Panc1 (cell line): ENCODE results near the gene SPINT1. TPM values are rescaled to one million over a fixed set of nuclear protein-coding genes. Genes with fewer than 3 reads are reported as not detected.

ENCODE experiments used
- ATAC-seq: fragments of 200-7000 bp; cut with Tn5 transposase; 2 replicates; pipeline ENCODE4 v1.9.1; 2020; ENCODE audit warnings: mild to moderate bottlenecking, moderate library complexity
- BruUV-seq: library from RNA; stranded (reverse); fragments of 400-500 nt; replicated peaks from 2 replicates; lab custom pipeline; 2021; lab: Mats Ljungman, UMichigan
- CTCF ChIA-PET: fragments of 300-600 bp; sonication (Branson Sonifier 250); formaldehyde crosslinking; loops from one replicate; lab custom pipeline; 2022; ENCODE audit warnings: antibody characterized with exemption; lab: Charles Lee
- POLR2A ChIA-PET: fragments of 300-600 bp; sonication (Branson Sonifier 250); formaldehyde crosslinking; loops from one replicate; lab custom pipeline; 2022; ENCODE audit warnings: antibody characterized with exemption; lab: Charles Lee
- DNase-seq: peaks from one replicate; pipeline ENCODE4 v3.0.0-alpha.2; 2010; ENCODE audit warnings: low read depth, low spot score
- H3K27ac ChIP-seq: 2 replicates; pipeline ENCODE4 v1.5.1; 2011; ENCODE audit warnings: mild to moderate bottlenecking, low read length, inconsistent platforms
- H3K27me3 ChIP-seq: fragments of 200-500 bp; sonication (Bioruptor generic); 2 replicates; pipeline ENCODE4 v1.6.0; 2014; ENCODE audit warnings: low read length, inconsistent platforms; ENCODE audit not compliant: control insufficient read depth, insufficient read depth
- H3K36me3 ChIP-seq: fragments of 200-500 bp; sonication (Bioruptor generic); 2 replicates; pipeline ENCODE4 v1.5.1; 2014; ENCODE audit warnings: inconsistent platforms, mild to moderate bottlenecking, low read length, moderate library complexity; ENCODE audit not compliant: control insufficient read depth, insufficient read depth
- H3K4me1 ChIP-seq: 2 replicates; pipeline ENCODE4 v1.5.1; 2011; ENCODE audit warnings: inconsistent platforms, mild to moderate bottlenecking, low read length, moderate library complexity; ENCODE audit not compliant: control insufficient read depth, insufficient read depth
- H3K4me3 ChIP-seq, 2 experiments: 2 replicates each; pipeline ENCODE4 v1.5.1; 2011 to 2012; ENCODE audit warnings: low read depth in 2 of 2, low read length in 2 of 2, mild to moderate bottlenecking in 2 of 2, inconsistent platforms in 1 of 2, moderate library complexity in 1 of 2
- H3K9me3 ChIP-seq: fragments of 200-500 bp; sonication (Bioruptor generic); 2 replicates; pipeline ENCODE4 v1.5.1; 2014; ENCODE audit warnings: low read depth, mild to moderate bottlenecking, inconsistent platforms, low read length, moderate library complexity; ENCODE audit not compliant: control insufficient read depth, insufficient read depth
- REST ChIP-seq, 2 experiments: IDR thresholded peaks; 2 replicates each; pipeline ENCODE4 v1.6.1; 2011 to 2012; ENCODE audit warnings: low read depth in 2 of 2, control low read depth in 1 of 2, low read length in 1 of 2, mild to moderate bottlenecking in 1 of 2, moderate library complexity in 1 of 2; ENCODE audit not compliant: insufficient read depth in 1 of 2
- in situ Hi-C: cut with HindIII; loops from 2 replicates; pipeline ENCODE4 v1.10.0; 2016; ENCODE audit warnings: low sequenced_read_pairs, low pct_unique_long_range_greater_than_20kb
- intact Hi-C: fragments of 100-400 bp; cut with micrococcal nuclease; formaldehyde crosslinking; loops from one replicate; pipeline ENCODE4 v1.10.0; 2022; ENCODE audit not compliant: unreplicated experiment
- total RNA-seq: library from RNA; stranded (reverse); gene quantifications from one replicate; pipeline ENCODE4 v1.2.1, GENCODE V29; 2021; ENCODE audit not compliant: unreplicated experiment

SPINT1 gene
- total RNA-seq, 1 experiment from 2014 or later: 32.7 TPM

GRCh38 chr15:40906991-40907802 lies 63.3 kb downstream of the SPINT1 start:
- H3K4me1 ChIP-seq: peaks cover 24% of the 10 kb centered on the region
- intact Hi-C loops (no loop called here), in situ Hi-C loops (no loop called here)
- no TSS peak for BruUV-seq
- DNase-seq: no peak
- CTCF ChIA-PET: interaction anchor here (0.5 to 1.2 kb wide), 4 partner anchors 26 to 400 kb away, joined by 3 to 6 read pairs (median 4); no protein-coding TSS in a partner anchor
- H3K27me3 ChIP-seq: no peaks in the 10 kb centered on the region
- H3K27ac ChIP-seq: peak overlapping the region; percentile 83
- no peak for TF ChIP-seq REST (IDR thresholded peaks at IDR 0.05; ENCODE audit: insufficient read depth in 1 of 2, low read depth in 2 of 2, low read length in 1 of 2)
- ATAC-seq: no peak
- H3K9me3 ChIP-seq: no peaks in the 10 kb centered on the region
- H3K36me3 ChIP-seq: no peaks in the 10 kb centered on the region
- POLR2A ChIA-PET: interaction anchor here (0.5 kb wide), 1 partner anchor 9 kb away, joined by 3 read pairs; no protein-coding TSS in a partner anchor
- H3K4me3 ChIP-seq: peak overlapping the region; percentile 41 to 63

Other genes starting within 250 kb of the SPINT1 start
- gene KNL1, start 249.8 kb upstream of the SPINT1 start, total RNA-seq: 28.9 TPM
- gene RAD51, start 148.9 kb upstream of the SPINT1 start, total RNA-seq: 30.3 TPM
- gene RMDN3, start 88.8 kb upstream of the SPINT1 start, total RNA-seq: 33.2 TPM
- gene GCHFR, start 80.0 kb upstream of the SPINT1 start, total RNA-seq: 37.2 TPM
- gene C15orf62, start 74.1 kb upstream of the SPINT1 start, total RNA-seq: 0.33 TPM
- 39.5 TPM for gene ZFYVE19, start 37.0 kb upstream of the SPINT1 start, total RNA-seq
- gene DNAJC17, start 36.6 kb upstream of the SPINT1 start, total RNA-seq: 39.3 TPM
- 0.64 TPM for gene PPP1R14D, start 15.3 kb upstream of the SPINT1 start, total RNA-seq
- gene RHOV, start 30.2 kb downstream of the SPINT1 start, total RNA-seq: 4.2 TPM
- 46.7 TPM for gene VPS18, start 50.4 kb downstream of the SPINT1 start, total RNA-seq
- gene DLL4, start 85.3 kb downstream of the SPINT1 start, total RNA-seq: 0.31 TPM
- gene CHAC1, start 109.4 kb downstream of the SPINT1 start, total RNA-seq: 15.5 TPM